Mucosa of descending colon (tissue), 3 donors: Measurements from ENCODE around the gene RPL3. TPM values are rescaled to one million over a fixed set of nuclear protein-coding genes. Genes with fewer than 3 reads are reported as not detected.

ENCODE experiments used
- ATAC-seq: fragments of 200-7000 bp; cut with Tn5 transposase; one replicate; pipeline ENCODE4 v1.9.1; 2020; ENCODE audit warnings: mild to moderate bottlenecking, moderate library complexity
- DNase-seq, 3 donors: peaks; one replicate each; pipeline ENCODE4 v3.0.0-alpha.2; 2020
- H3K36me3 ChIP-seq: fragments of 200-600 bp; one replicate; pipeline ENCODE4 v1.8.0; 2021; ENCODE audit warnings: low read depth, mild to moderate bottlenecking
- H3K4me1 ChIP-seq: fragments of 200-600 bp; one replicate; pipeline ENCODE4 v1.8.0; 2021; ENCODE audit warnings: low read depth, mild to moderate bottlenecking
- H3K4me3 ChIP-seq: fragments of 200-600 bp; one replicate; pipeline ENCODE4 v1.8.0; 2021; ENCODE audit warnings: mild to moderate bottlenecking
- H3K9me3 ChIP-seq: fragments of 200-600 bp; one replicate; pipeline ENCODE4 v1.8.0; 2021; ENCODE audit warnings: mild to moderate bottlenecking
- CTCF ChIP-seq: fragments of 200-600 bp; IDR thresholded peaks from one replicate; pipeline ENCODE4 v1.8.0; 2022; ENCODE audit warnings: antibody characterized with exemption, mild to moderate bottlenecking
- intact Hi-C, 2 donors: fragments of 100-400 bp; cut with DNase I in 1 of 2; cut with micrococcal nuclease in 1 of 2; formaldehyde crosslinking; loops; one replicate each; pipeline versions ENCODE4 v1.11.0 to v1.11.1; 2022; cut with DNase I, micrococcal nuclease
- total RNA-seq, 3 donors: library from RNA; stranded (reverse); fragmentation: NEBNext Ultra II Directional in 2 of 3; extraction: Animal tissue kit (Norgen Biotek cat#: 25700) in 2 of 3; gene quantifications; one replicate each; pipeline versions ENCODE4 v1.2.1 to v1.2.4, GENCODE V29; 2021 to 2023
- donor health status: DM: no; HTN: no; CAD: no; lungs with moderate emphysema.
- donor health status: DM: no; HTN: no; CAD: no.
- donor health status: DM: no; HTN: yes; CAD: no.

The RPL3 gene
- total RNA-seq, 3 donors from 2014 or later = 1,561 to 1,749 (median 1,709) TPM

DNA sequence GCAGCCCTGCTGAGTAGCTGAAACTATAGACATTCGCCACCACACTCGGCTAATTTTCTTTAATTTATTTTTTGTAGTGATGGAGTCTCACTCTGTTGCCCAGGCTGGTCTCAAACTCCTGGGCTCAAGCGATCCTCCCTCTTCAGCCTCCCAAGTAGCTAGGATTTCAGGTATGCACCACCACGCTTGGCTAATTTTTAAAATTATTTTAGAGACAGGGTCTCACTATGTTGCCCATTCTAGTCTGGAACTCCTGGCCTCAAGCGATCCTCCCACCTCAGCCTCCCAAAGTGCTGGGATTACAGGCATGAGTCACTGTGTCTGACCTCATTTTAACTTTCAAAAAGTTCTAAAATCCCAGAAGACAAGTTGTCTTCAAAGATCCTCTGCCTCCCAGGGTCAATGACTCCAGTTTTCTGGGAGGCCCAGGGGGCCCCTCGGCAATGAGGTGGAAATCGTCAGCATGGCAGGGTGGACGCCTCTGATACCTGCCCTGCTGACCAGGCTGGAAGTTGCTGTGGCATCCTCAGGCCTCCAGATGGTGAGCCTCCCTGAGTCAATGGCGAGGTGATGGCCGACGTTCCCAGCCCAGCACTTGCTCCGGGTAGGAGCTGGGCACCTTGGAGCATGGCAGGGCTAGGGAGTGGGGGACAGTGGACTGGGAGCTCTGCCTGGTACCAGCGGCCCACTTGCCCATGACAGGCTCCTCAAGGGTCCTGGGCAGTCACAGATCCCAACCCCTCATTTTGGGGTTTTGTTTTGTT, 31.1 kb downstream of the RPL3 start:
- TF ChIP-seq CTCF = no peak
- no peak overlapping the region for H3K4me3 ChIP-seq
- ATAC-seq = no peak
- DNase-seq = no peak
- intact Hi-C loops = no loop called here
- peaks cover 5% of the 10 kb centered on the region for H3K4me1 ChIP-seq
- peaks cover 5% of the 10 kb centered on the region for H3K9me3 ChIP-seq
- H3K36me3 ChIP-seq = no peaks in the 10 kb centered on the region

- Histone ChIP-seq H3K4me1 (peaks cover under 1% of the 10 kb centered on the region), H3K36me3 (no peaks in the 10 kb centered on the region), H3K9me3 (peaks cover 5% of the 10 kb centered on the region), H3K4me3 (no peak overlapping the region)
- intact Hi-C loops = no loop called here
- no peak for TF ChIP-seq CTCF
- DNase-seq = no peak
- peak; percentile 39 for ATAC-seq
Observed at GRCh38 chr22:39287076-39287725, 32.2 kb downstream of the RPL3 start.

GRCh38 chr22:39284983-39285382, 34.4 kb downstream of the RPL3 start:
- H3K36me3 ChIP-seq = no peaks in the 10 kb centered on the region
- intact Hi-C loops = no loop called here
- peaks cover 5% of the 10 kb centered on the region for H3K9me3 ChIP-seq
- no peak for ATAC-seq
- no peaks in the 10 kb centered on the region for H3K4me1 ChIP-seq
- no peak for DNase-seq
- H3K4me3 ChIP-seq = no peak overlapping the region
- TF ChIP-seq CTCF = no peak

- intact Hi-C loops = no loop called here
- no peak for TF ChIP-seq CTCF
Observed at GRCh38 chr22:39284142-39284980, 35.1 kb downstream of the RPL3 start.

DNA sequence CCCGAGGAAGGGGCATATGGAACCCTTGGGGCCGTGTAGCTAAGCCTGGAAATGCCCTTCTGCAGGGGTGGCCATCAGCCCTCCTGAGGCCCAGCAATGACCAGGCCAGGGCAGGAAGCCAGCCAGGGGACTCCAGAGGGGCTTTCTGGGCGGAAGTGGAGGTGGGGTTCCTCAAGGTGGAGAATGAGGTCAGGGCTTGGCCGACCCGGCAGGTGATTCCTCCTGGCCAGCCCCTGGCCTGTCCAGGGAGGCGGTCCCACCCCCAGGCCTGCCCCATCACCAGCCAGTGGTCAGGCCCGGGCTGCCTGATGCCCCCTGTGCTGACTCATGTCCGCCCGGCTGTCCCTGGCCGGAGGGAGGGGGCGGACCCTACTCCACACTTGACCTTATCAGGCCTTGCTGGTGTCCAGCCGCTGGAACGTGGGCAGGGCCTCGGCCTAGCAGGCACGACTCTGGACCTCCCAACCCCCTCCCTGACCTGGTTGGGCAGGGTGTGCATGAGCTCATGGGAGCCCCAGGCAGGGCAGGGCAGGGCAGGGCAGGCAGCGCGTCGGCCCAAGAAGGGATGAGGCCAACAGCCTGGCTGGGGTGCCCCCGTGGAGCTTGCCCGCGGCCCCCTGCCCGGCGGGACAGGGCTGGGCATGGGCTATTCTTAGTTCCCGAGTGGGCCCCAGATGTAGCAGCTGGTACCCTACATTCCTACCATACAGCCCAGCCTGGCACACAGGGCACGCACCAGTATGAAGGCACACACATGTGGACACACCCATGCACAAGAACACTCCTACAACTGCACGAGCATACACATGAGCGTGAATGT, 35.9 kb downstream of the RPL3 start:
- peak; percentile 46 for ATAC-seq
- TF ChIP-seq CTCF = no peak
- intact Hi-C loops = no loop called here

More at GRCh38 chr22:39284142-39284980, 35.1 kb downstream of the RPL3 start:
- Histone ChIP-seq H3K4me3 (no peak overlapping the region), H3K9me3 (peaks cover 5% of the 10 kb centered on the region), H3K4me1 (no peaks in the 10 kb centered on the region), H3K36me3 (no peaks in the 10 kb centered on the region)
- ATAC-seq (no peak), DNase-seq (no peak)

More for the DNA sequence above, 35.9 kb downstream of the RPL3 start:
- Histone ChIP-seq H3K4me3 (no peak overlapping the region), H3K9me3 (peaks cover 5% of the 10 kb centered on the region), H3K4me1 (no peaks in the 10 kb centered on the region), H3K36me3 (no peaks in the 10 kb centered on the region)
- DNase-seq = peak in 2 of 3 donors; percentile 23 to 69
